AG04449 (cell line): Measurements from ENCODE around the gene SNX33.
"Not testable (repeated sequence)": the region's sequence is repeated elsewhere in the genome, so short reads cannot be mapped to it uniquely, and the experiment has no call there.

ENCODE experiments used
- CTCF ChIA-PET: fragments of 350-600 bp; formaldehyde crosslinking; extraction: SDS; loops from one replicate; lab custom pipeline; 2021; ENCODE audit warnings: antibody characterized with exemption; lab: Yijun Ruan, JAX
- POLR2A ChIA-PET: fragments of 400-600, 350-600 bp; formaldehyde crosslinking; extraction: SDS; loops from one replicate; lab custom pipeline; 2020; ENCODE audit warnings: antibody characterized with exemption, inconsistent platforms; lab: Yijun Ruan, JAX
- DNase-seq: peaks from one replicate; pipeline ENCODE4 v3.0.0-alpha.2; 2010; ENCODE audit warnings: low read depth, low spot score
- H3K4me3 ChIP-seq: 2 replicates; pipeline ENCODE4 v1.5.1; 2011; ENCODE audit warnings: low read depth, mild to moderate bottlenecking, control low read depth, low read length
- TF ChIP-seq, protein P1 (sequence below): IDR thresholded peaks from one replicate; pipeline ENCODE4 v1.5.1; 2011; ENCODE audit warnings: mild to moderate bottlenecking, moderate library complexity, low read length, control low read depth, inconsistent platforms; ENCODE audit not compliant: insufficient read depth; ENCODE audit errors: missing control alignments

The SNX33 gene

GRCh38 chr15:75695220-75695619 lies 47.5 kb downstream of the SNX33 start:
- no peak for DNase-seq
- ChIA-PET POLR2A (interaction anchor here (1.1 to 1.4 kb wide), 2 partner anchors 22 to 29 kb away, joined by 3 to 5 read pairs; no protein-coding TSS in a partner anchor), CTCF (interaction anchor here (0.6 to 2.3 kb wide), 2 partner anchors 107 to 199 kb away, joined by 3 to 19 read pairs; no protein-coding TSS in a partner anchor)

GRCh38 chr15:75695634-75696310 lies 48.1 kb downstream of the SNX33 start:
- no peak overlapping the region for H3K4me3 ChIP-seq
- TF ChIP-seq, protein P1, sequence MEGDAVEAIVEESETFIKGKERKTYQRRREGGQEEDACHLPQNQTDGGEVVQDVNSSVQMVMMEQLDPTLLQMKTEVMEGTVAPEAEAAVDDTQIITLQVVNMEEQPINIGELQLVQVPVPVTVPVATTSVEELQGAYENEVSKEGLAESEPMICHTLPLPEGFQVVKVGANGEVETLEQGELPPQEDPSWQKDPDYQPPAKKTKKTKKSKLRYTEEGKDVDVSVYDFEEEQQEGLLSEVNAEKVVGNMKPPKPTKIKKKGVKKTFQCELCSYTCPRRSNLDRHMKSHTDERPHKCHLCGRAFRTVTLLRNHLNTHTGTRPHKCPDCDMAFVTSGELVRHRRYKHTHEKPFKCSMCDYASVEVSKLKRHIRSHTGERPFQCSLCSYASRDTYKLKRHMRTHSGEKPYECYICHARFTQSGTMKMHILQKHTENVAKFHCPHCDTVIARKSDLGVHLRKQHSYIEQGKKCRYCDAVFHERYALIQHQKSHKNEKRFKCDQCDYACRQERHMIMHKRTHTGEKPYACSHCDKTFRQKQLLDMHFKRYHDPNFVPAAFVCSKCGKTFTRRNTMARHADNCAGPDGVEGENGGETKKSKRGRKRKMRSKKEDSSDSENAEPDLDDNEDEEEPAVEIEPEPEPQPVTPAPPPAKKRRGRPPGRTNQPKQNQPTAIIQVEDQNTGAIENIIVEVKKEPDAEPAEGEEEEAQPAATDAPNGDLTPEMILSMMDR, result no peak
- ChIA-PET POLR2A (no interaction called here), CTCF (interaction anchor here (0.6 kb wide), 2 partner anchors 107 to 198 kb away, joined by 3 to 4 read pairs; no protein-coding TSS in a partner anchor)
- DNase-seq, result no peak

More at GRCh38 chr15:75695220-75695619, 47.5 kb downstream of the SNX33 start:
- TF ChIP-seq, protein P1, result no peak
- no peak overlapping the region for H3K4me3 ChIP-seq

DNA sequence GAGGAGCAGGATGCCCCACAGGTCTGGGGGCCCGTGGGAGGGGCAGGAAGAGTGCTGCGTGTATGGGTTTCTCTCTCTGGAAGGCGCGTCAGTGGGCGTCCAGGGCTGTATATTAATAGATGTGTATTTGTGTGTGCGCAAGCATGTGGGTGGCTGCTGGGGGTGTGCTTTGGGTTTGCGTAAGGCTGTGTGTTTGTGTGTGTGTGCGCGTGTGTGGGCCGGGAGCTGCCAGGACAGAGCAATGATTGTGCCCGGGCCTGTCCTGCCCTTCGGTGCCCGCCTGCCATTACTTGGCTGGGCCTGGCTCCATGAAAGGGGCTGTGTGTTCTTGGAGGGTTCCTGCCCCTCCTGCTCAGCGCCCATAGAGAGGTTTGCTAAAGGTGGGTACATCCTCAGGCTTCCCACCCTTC lies 48.6 kb downstream of the SNX33 start:
- POLR2A ChIA-PET, result no interaction called here
- DNase-seq, result no peak
- no peak overlapping the region for H3K4me3 ChIP-seq
- CTCF ChIA-PET, result no interaction called here
- TF ChIP-seq, protein P1, result no peak

DNA sequence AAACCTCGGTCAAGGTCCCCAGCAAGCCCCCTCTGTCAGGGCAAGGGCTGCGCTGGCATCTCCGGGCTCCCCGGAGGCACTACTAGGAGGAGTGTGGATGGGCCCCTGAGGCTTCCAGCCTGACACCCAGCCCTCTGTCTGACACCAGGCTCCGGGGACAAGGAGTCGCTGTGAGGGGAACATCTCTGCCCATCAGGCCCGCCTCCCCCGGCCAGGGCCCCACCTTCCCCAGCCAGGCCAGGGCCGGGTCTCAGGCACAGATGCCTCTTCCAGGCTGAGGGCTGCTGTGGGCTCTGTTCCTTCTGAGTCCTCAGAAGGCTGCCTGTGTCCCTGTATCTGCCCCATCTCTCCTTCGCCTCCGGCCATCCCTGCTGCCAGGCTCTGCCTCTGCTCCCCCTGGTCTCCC lies 49.1 kb downstream of the SNX33 start:
- no peak for DNase-seq
- CTCF ChIA-PET, result no interaction called here
- POLR2A ChIA-PET, result no interaction called here
- TF ChIP-seq, protein P1, result no peak
- no peak overlapping the region for H3K4me3 ChIP-seq

- TF ChIP-seq, protein P1, result no peak
- CTCF ChIA-PET, result no interaction called here
- POLR2A ChIA-PET, result no interaction called here
- H3K4me3 ChIP-seq, result no peak overlapping the region
- no peak for DNase-seq
These were observed 49.8 kb downstream of the SNX33 start for GRCh38 chr15:75697523-75697922.

GRCh38 chr15:75697974-75698747 lies 50.4 kb downstream of the SNX33 start:
- DNase-seq, H3K4me3 ChIP-seq, POLR2A ChIA-PET: not testable (repeated sequence)
- CTCF ChIA-PET, result interaction anchor here (1.5 kb wide), 1 partner anchor 104 kb away, joined by 3 read pairs; no protein-coding TSS in a partner anchor

DNA sequence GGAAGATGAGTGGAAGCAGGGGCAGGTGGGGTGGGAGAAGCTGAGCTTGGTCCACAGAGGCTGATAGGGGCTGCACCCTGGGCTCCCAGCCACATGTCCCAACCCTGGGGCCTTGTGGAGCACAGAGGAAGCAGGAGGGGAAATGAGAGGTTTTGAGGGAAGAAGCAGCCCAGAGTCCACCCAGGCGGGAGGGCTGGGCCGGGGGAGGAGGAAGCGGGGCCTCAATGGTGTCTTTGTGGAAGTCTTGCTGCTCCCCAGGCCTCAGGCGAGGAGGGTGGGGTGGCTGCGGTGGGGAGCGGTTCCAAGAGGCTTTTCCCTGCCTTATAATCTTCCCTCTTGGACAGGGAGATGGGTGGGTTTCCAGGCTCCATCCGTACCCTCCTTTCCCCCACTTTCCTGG lies 51.8 kb downstream of the SNX33 start:
- H3K4me3 ChIP-seq, DNase-seq, POLR2A ChIA-PET: not testable (repeated sequence)
- CTCF ChIA-PET, result interaction anchor here (1.5 kb wide), 1 partner anchor 103 kb away, joined by 3 read pairs; no protein-coding TSS in a partner anchor

GRCh38 chr15:75699961-75700874 lies 52.5 kb downstream of the SNX33 start:
- DNase-seq, POLR2A ChIA-PET, H3K4me3 ChIP-seq: not testable (repeated sequence)
- CTCF ChIA-PET, result interaction anchor here (2.0 kb wide), 1 partner anchor 102 kb away, joined by 6 read pairs; no protein-coding TSS in a partner anchor

GRCh38 chr15:75701071-75702003 lies 53.6 kb downstream of the SNX33 start:
- POLR2A ChIA-PET, result not testable (repeated sequence)
- CTCF ChIA-PET, result interaction anchor here (2.0 kb wide), 1 partner anchor 101 kb away, joined by 6 read pairs; no protein-coding TSS in a partner anchor

More at GRCh38 chr15:75701071-75702003, 53.6 kb downstream of the SNX33 start:
- not testable (repeated sequence) for DNase-seq, H3K4me3 ChIP-seq
